ENCODE results near the gene RRBP1.

Gene RRBP1

GRCh38 chr20:17569616-17570346 is 112.3 kb downstream of the RRBP1 start, which contains the start of gene DSTN:
Gene DSTN (plus strand): TSS chr20:17570075. CDS start chr20:17570209, 134 bp downstream.
- Histone ChIP-seq H3K27me3 (ENCODE audit: low read depth, low read length) (peaks cover 21% of the 10 kb centered on the region), H3K4me2 (ENCODE audit: low read length) (peak within 1 kb of the TSS; percentile 90), H3K9me3 (ENCODE audit: insufficient read depth, low read length) (peaks cover 7% of the 10 kb centered on the region; the same call in 1 of the 2 replicates), H3K79me2 (ENCODE audit: low read length) (peaks cover 46% of the 10 kb centered on the region), H3K4me3 (ENCODE audit: low read length) (peak within 1 kb of the TSS; percentile 82), H3K36me3 (replicated peaks; ENCODE audit: low read depth, low read length) (peaks cover 18% of the 10 kb centered on the region), H3K27ac (ENCODE audit: low read length) (peak within 1 kb of the TSS; percentile 87), H3K4me1 (ENCODE audit: low read length) (peaks cover 28% of the 10 kb centered on the region), H3K9ac (ENCODE audit: low read length) (peak within 1 kb of the TSS; percentile 90), H2AFZ (ENCODE audit: low read depth, low read length) (peak within 1 kb of the TSS; percentile 83), H4K20me1 (ENCODE audit: insufficient read depth, low read length) (peaks cover 25% of the 10 kb centered on the region)
- TF ChIP-seq, protein P1, sequence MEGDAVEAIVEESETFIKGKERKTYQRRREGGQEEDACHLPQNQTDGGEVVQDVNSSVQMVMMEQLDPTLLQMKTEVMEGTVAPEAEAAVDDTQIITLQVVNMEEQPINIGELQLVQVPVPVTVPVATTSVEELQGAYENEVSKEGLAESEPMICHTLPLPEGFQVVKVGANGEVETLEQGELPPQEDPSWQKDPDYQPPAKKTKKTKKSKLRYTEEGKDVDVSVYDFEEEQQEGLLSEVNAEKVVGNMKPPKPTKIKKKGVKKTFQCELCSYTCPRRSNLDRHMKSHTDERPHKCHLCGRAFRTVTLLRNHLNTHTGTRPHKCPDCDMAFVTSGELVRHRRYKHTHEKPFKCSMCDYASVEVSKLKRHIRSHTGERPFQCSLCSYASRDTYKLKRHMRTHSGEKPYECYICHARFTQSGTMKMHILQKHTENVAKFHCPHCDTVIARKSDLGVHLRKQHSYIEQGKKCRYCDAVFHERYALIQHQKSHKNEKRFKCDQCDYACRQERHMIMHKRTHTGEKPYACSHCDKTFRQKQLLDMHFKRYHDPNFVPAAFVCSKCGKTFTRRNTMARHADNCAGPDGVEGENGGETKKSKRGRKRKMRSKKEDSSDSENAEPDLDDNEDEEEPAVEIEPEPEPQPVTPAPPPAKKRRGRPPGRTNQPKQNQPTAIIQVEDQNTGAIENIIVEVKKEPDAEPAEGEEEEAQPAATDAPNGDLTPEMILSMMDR (IDR thresholded peaks at IDR 0.05; ENCODE audit: low read depth, low read length) = no peak
- no peak for TF ChIP-seq EZH2phosphoT487 (IDR thresholded peaks at IDR 0.05; ENCODE audit: low read depth)

DNA sequence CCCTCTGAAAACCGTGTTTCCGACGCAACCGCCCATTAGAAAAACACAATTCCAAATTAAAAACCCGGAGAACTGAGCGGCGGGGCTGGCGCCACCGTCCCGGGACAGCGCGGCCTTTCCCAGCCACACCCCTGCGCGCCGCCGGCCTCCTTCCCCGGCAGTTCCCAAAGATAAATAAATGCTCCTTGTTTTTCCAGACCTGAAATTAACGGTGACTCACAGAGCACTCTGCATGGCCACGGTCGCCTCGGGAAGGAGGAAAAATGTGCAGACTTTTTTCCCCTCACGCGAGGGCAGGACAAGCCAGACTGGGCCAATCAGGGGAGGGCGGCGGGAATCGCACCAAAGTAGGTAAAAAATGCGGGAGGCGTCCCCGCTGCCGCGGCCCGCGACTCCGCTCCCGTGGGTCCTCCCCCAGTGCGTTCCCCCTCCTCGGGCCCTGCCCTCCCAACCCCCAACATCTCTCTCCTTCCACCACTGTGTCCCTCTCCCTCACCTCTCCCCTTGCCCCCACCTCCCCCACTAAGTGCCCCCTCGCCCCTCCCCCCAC is 113.0 kb downstream of the RRBP1 start:
- Histone ChIP-seq H3K27ac (ENCODE audit: low read length) (no peak overlapping the region), H2AFZ (ENCODE audit: low read depth, low read length) (no peak overlapping the region; the same call in 1 of the 2 replicates), H4K20me1 (ENCODE audit: insufficient read depth, low read length) (peaks cover 20% of the 10 kb centered on the region), H3K9ac (ENCODE audit: low read length) (peak overlapping the region; percentile 3; the same call in 1 of the 2 replicates), H3K79me2 (ENCODE audit: low read length) (peaks cover 40% of the 10 kb centered on the region), H3K27me3 (ENCODE audit: low read depth, low read length) (peaks cover 25% of the 10 kb centered on the region), H3K4me2 (ENCODE audit: low read length) (peak overlapping the region; percentile 90), H3K36me3 (replicated peaks; ENCODE audit: low read depth, low read length) (peaks cover 15% of the 10 kb centered on the region), H3K9me3 (ENCODE audit: insufficient read depth, low read length) (peaks cover 7% of the 10 kb centered on the region; the same call in 1 of the 2 replicates), H3K4me3 (ENCODE audit: low read length) (peak overlapping the region; percentile 82), H3K4me1 (ENCODE audit: low read length) (peaks cover 28% of the 10 kb centered on the region)
- TF ChIP-seq, protein P1 (IDR thresholded peaks at IDR 0.05; ENCODE audit: low read depth, low read length) = no peak
- TF ChIP-seq EZH2phosphoT487 (IDR thresholded peaks at IDR 0.05; ENCODE audit: low read depth) = no peak

- Histone ChIP-seq H3K4me1 (ENCODE audit: low read length) (peaks cover 24% of the 10 kb centered on the region), H3K9me3 (ENCODE audit: insufficient read depth, low read length) (peaks cover 7% of the 10 kb centered on the region; the same call in 1 of the 2 replicates), H2AFZ (ENCODE audit: low read depth, low read length) (no peak overlapping the region), H3K27ac (ENCODE audit: low read length) (no peak overlapping the region), H3K4me3 (ENCODE audit: low read length) (peak overlapping the region; percentile 82; the same call in 1 of the 2 replicates), H3K27me3 (ENCODE audit: low read depth, low read length) (peaks cover 28% of the 10 kb centered on the region), H4K20me1 (ENCODE audit: insufficient read depth, low read length) (peaks cover 12% of the 10 kb centered on the region), H3K9ac (ENCODE audit: low read length) (no peak overlapping the region), H3K4me2 (ENCODE audit: low read length) (peak overlapping the region; percentile 90), H3K79me2 (ENCODE audit: low read length) (peaks cover 32% of the 10 kb centered on the region), H3K36me3 (replicated peaks; ENCODE audit: low read depth, low read length) (peaks cover 9% of the 10 kb centered on the region)
- TF ChIP-seq EZH2phosphoT487 (IDR thresholded peaks at IDR 0.05; ENCODE audit: low read depth) = no peak
- TF ChIP-seq, protein P1 (IDR thresholded peaks at IDR 0.05; ENCODE audit: low read depth, low read length) = no peak
These were observed 113.8 kb downstream of the RRBP1 start for GRCh38 chr20:17568045-17568788.

All from OCI-LY3 (cell line).